CD4-positive, alpha-beta T cell treated with Interleukin-15 for 1 hour (primary cell): ENCODE data around the gene FCN3.

ENCODE experiments used
- DNase-seq: peaks from one replicate; pipeline ENCODE4 v3.0.0-alpha.2; 2020

FCN3 gene

DNA sequence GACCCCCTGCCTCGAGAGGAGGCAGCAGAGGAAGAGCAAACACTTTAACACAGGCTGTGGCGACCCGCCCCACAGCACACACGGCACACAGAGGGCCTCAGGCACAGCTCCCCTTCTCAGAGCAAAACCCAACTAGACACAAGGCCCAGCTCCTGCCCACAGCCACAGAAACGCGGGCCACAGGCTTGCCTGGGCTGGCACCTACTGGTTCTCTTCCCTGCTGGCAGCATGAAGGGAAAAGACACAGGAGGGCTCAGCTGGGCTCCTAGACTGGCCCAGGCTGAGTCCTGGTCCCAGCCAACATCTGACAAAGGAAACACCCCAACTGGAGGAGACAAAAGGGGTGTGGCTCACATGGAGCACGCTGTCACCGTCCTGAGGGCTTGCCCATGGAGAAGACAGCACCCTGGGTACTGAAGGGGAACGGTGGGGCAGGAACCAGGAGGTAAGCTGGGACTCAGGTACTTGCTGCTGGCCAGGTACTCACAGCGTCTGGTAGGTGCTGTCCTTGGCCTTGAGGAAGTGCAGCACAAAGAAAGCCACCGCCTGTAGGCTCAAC is 5.0 kb upstream of the FCN3 start:
- DNase-seq, result no peak

DNA sequence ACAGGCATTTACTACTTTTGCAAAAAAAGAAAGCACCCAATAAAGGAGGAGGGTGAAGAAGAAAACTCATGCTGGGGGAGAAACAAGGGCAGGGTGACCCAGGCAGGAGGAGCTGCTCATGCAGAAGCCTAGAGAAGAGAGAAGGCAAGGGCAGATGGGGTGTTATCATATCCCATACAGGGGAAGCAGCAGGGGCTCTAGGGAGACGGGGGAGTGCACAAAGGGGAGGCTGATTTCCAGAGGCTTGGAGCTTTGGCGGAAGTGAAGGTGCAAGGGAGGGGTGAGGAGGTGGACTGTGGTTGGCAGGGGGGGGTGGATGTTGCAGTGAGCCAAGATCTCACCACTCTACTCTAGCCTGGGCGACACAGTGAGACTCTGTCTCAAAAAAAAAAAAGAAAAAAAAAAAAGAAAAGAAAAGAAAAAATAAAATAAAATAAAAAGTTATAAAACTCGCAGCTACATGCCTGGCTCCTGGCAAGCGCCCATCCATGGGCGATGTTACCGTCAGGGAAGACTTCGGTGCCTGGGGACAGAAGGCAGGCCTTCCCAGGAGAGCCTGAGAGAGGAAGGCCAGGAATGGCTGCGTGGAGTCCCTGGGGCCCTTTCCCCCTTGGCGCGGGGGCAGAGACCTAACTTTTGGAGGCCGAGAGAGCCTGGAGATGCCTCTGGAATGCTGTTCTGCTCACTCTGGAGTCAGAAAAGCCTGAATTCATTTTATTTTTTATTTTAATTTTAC is 3.3 kb upstream of the FCN3 start:
- DNase-seq, result no peak

DNA sequence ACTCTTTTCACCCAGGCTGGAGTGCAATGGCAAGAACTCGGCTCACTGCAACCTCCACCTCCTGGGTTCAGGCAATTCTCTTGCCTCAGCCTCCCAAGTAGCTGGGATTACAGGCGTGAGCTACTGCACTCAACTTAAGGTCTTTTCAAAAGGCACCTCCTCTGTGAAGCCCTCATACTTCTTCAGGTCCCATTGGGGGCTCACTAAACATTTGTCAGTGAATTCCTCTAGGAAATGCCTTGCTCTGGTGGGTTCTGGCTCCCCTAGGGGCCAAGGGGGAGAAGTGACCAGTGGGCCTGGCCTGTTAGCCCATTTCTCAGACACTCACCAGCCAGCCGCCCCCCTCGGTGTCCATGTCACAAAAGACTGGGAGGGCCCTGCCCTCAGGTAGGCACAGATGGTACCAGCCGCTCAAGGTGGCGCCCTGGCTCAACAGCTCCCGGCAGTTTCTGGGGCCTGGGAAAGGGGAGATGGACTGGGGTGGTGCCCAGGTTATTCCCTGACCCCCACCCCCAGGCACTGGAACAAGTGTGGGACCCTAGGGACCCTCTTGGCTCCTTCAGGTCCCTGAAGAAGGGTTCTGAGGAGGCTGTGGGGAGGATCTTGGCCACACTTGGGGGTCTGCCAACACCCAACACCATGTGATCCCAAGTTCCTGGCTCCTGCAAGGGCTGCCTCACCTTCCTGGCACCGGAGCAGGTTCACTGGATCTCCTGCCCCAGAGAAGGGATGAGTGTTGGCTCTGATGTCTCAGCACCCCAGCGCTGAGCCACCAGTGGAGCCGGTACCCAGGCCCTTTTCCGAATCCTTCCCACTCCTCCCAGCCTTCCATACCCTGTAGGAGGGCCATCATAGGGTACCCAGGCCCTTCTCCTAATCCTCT is 1.6 kb downstream of the FCN3 start:
- DNase-seq, result no peak

GRCh38 chr1:27372022-27372807 is 2.4 kb downstream of the FCN3 start:
- DNase-seq, result no peak

GRCh38 chr1:27368869-27369582 is 5.6 kb downstream of the FCN3 start:
- peak; percentile 32 for DNase-seq

DNA sequence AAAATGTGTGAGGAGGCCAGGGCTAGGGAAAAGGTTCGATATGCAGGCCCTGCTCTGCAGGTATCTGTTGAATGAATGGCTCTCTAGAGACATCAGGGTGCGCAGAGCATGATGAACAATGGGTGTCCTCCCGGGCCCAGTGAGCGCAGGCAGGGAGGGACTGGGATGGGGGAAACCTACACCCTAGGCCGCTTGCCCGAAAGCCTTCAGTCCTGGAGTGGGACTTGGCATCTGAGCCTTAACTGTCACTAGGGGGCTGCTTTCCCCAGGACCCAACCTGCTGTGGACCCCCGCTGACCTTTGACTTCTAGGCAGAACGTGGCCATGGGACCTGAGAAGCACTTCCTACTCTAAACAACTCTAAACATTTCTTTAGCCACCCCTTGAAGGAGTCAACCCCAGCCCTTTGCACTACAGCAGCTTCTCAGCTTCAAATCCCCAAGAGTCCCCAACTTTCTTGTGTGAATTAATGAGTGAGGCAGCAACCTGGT is 7.4 kb downstream of the FCN3 start:
- DNase-seq, result no peak

GRCh38 chr1:27366411-27367159 is 8.0 kb downstream of the FCN3 start, which contains the start of gene MAP3K6:
Gene MAP3K6 (minus strand): TSS chr1:27366961. CDS start chr1:27366597, 364 bp downstream.
- DNase-seq, result no peak

GRCh38 chr1:27366113-27366410 is 8.6 kb downstream of the FCN3 start:
- DNase-seq, result peak; percentile 65

- peak; percentile 77 for DNase-seq
These were observed 9.1 kb downstream of the FCN3 start for GRCh38 chr1:27365372-27366112.

DNA sequence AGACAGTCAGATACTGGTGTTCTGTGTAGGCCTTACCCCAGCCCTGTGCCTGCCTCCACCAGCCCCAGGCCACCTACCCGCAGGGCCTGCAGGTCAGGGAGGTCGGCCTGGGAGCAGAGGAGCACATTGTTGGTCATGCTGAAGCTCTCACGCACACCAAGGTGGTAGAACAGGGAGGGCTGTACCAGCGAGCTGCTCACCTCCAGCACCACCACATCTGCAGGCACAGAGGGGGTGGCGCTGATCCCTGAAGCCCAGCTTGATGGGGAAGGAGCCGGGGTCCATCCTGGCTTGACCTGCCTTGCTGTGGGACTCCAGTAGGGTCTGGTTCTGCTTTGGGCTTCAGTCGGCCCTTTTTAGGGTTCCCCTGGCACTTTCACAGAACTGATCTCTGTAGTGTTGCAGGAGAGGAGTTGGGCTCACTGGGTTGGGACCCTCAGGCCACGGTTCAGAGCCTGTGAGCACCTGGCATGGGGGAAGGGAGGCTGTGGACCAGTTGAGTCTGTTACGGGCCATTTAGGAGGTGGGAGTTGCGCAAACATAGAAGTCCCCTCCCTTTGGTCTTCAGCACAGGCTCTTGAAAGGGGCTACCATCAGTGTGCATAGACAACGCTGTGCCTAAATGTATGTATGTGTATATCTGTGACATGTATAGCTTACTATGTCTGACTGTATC is 9.8 kb downstream of the FCN3 start:
- DNase-seq, result no peak

GRCh38 chr1:27363766-27364695 is 10.6 kb downstream of the FCN3 start:
- DNase-seq, result no peak

GRCh38 chr1:27361553-27361952 is 13.1 kb downstream of the FCN3 start:
- no peak for DNase-seq

DNA sequence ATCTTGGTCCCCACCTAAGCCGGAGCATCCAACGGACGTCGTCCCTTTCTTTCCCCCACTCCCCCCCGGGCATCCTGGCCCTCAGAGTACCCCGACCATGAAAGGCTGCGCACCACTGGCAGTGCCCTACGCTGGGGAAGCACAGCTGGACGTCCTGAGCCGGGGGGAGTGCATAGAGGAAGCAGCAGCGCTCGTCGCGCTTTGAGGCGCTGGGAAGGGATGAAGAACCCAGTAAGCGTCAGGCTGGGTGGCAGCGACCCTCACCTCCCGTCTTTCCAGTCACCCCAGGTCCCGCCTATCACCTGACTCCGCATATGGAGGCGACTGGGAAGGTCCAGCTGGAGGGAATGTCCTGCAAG is 13.6 kb downstream of the FCN3 start:
- no peak for DNase-seq

- peak; percentile 44 for DNase-seq
These were observed 14.2 kb downstream of the FCN3 start for GRCh38 chr1:27360159-27361043.

DNA sequence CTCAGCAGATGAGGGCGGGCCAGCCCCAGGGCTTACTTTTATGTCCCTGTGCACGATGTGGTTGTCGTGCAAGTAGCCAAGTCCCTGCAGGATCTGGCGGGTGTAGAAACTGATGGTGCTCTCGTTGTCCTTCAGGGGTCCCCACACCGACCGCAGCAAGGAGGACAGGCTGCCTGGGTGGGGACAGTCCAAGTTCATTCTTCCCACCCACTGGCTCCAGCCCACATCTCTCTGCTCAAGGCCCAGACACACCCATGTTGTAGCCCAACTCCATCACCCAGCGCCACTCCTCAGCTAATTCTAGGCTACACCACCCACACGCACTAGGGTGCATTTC is 14.8 kb downstream of the FCN3 start:
- no peak for DNase-seq

DNA sequence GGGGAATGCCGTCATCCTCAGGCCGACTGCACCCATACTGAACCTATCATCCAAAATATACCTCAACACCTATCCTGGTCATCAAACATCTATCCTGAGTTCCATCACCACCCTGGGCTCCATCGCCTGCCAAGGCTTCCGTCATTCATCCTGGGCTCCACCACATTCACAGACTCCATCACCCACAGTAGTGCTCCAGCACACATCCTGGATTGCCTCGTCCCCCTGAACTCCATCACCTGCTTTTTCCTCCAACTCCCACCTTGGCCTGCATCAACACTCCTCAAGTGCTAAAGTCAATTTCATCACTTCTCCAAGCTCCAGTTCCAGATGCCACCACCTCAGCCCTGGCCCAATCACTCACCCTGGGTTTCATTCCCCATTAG is 15.7 kb downstream of the FCN3 start:
- DNase-seq, result no peak

DNA sequence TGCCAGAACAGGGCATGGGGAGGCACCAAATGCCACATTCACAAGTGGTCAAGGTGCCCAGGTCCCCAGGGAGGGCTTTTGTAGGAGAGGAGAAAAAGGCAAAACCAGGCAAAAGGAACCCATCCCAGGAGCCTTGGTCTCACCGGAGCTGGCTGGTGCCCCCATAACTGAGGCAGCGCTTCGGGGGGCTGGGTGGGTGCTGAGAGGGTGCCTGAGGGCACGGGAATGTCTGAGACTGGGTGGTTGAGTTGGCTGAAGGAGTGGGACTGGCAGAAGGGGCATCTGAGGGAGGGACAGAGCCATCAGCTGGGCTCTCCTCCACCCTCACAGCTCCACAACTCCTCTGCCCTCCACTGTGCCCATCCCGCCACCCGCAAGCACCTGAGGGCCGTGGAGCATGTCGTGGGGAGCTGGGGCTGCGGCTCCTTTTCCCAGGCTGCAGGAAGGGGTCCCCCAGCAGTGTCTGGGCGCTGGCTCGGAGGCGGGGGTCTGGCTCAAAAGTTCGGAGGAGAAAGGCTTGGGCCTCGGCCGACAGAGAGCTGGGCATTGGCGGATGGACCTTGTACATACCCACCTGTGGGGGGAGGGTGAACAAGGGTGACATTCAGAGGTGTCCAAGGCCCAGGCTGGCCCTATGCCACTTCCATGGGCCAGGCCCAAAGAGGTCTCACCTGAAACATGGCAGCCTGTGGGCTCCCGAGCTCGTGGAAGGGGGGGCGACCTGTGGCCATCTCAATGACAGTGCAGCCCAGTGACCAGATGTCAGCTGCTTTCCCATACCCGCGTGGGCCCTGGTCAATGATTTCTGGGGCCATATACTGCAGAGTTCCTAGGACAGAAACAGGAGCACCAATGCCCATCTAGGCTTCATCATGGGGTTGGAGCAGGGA is 16.3 kb downstream of the FCN3 start:
- no peak for DNase-seq
